ENCODE data around the gene TBC1D24.
A peak's percentile ranks its signal among the peaks of the same experiment; 100 is the strongest.

The TBC1D24 gene

GRCh38 chr16:2467528-2468232 lies 7.2 kb upstream of the TBC1D24 start:
- Histone ChIP-seq H3K9ac (no peak overlapping the region), H3K79me2 (no peaks in the 10 kb centered on the region), H3K9me3 (ENCODE audit: control insufficient read depth, low read length) (no peaks in the 10 kb centered on the region), H3K4me3 (ENCODE audit: low read depth, low read length) (peak overlapping the region; percentile 11), H3K4me1 (peaks cover 9% of the 10 kb centered on the region), H2AFZ (peak overlapping the region; percentile 79), H3K27ac (no peak overlapping the region), H3K27me3 (ENCODE audit: control insufficient read depth, insufficient read depth, low read length) (no peaks in the 10 kb centered on the region), H3K36me3 (ENCODE audit: control insufficient read depth, insufficient read depth, low read length) (no peaks in the 10 kb centered on the region), H3K4me2 (ENCODE audit: low read length) (peak overlapping the region; percentile 60)
- no peak for TF ChIP-seq CTCF (IDR thresholded peaks at IDR 0.05)

GRCh38 chr16:2468233-2468724 lies 6.6 kb upstream of the TBC1D24 start:
- peak overlapping the region; percentile 11 for H3K4me3 ChIP-seq (ENCODE audit: low read depth, low read length)
- peak overlapping the region; percentile 60 for H3K4me2 ChIP-seq (ENCODE audit: low read length)
- no peaks in the 10 kb centered on the region for H3K27me3 ChIP-seq (ENCODE audit: control insufficient read depth, insufficient read depth, low read length)
- H3K27ac ChIP-seq: no peak overlapping the region
- H2AFZ ChIP-seq: peak overlapping the region; percentile 79
- no peaks in the 10 kb centered on the region for H3K9me3 ChIP-seq (ENCODE audit: control insufficient read depth, low read length)
- no peaks in the 10 kb centered on the region for H3K36me3 ChIP-seq (ENCODE audit: control insufficient read depth, insufficient read depth, low read length)
- peaks cover 9% of the 10 kb centered on the region for H3K4me1 ChIP-seq
- no peak overlapping the region for H3K9ac ChIP-seq
- no peaks in the 10 kb centered on the region for H3K79me2 ChIP-seq
- TF ChIP-seq CTCF (IDR thresholded peaks at IDR 0.05): no peak

GRCh38 chr16:2468725-2469398 lies 6.1 kb upstream of the TBC1D24 start:
- peaks cover 12% of the 10 kb centered on the region for H3K4me1 ChIP-seq
- no peak overlapping the region for H3K4me3 ChIP-seq (ENCODE audit: low read depth, low read length)
- no peaks in the 10 kb centered on the region for H3K79me2 ChIP-seq
- H3K9ac ChIP-seq: no peak overlapping the region
- no peaks in the 10 kb centered on the region for H3K36me3 ChIP-seq (ENCODE audit: control insufficient read depth, insufficient read depth, low read length)
- TF ChIP-seq CTCF (IDR thresholded peaks at IDR 0.05): no peak
- H2AFZ ChIP-seq: no peak overlapping the region
- peak overlapping the region; percentile 60 for H3K4me2 ChIP-seq (ENCODE audit: low read length)
- H3K9me3 ChIP-seq (ENCODE audit: control insufficient read depth, low read length): no peaks in the 10 kb centered on the region
- H3K27ac ChIP-seq: no peak overlapping the region
- no peaks in the 10 kb centered on the region for H3K27me3 ChIP-seq (ENCODE audit: control insufficient read depth, insufficient read depth, low read length)

GRCh38 chr16:2469399-2470233 lies 5.3 kb upstream of the TBC1D24 start:
- no peak overlapping the region for H2AFZ ChIP-seq
- no peak overlapping the region for H3K4me2 ChIP-seq (ENCODE audit: low read length)
- H3K4me3 ChIP-seq (ENCODE audit: low read depth, low read length): no peak overlapping the region
- H3K9ac ChIP-seq: no peak overlapping the region
- no peak for TF ChIP-seq CTCF (IDR thresholded peaks at IDR 0.05)
- no peak overlapping the region for H3K27ac ChIP-seq
- no peaks in the 10 kb centered on the region for H3K9me3 ChIP-seq (ENCODE audit: control insufficient read depth, low read length)
- peaks cover 12% of the 10 kb centered on the region for H3K4me1 ChIP-seq
- H3K79me2 ChIP-seq: no peaks in the 10 kb centered on the region
- H3K27me3 ChIP-seq (ENCODE audit: control insufficient read depth, insufficient read depth, low read length): no peaks in the 10 kb centered on the region
- H3K36me3 ChIP-seq (ENCODE audit: control insufficient read depth, insufficient read depth, low read length): no peaks in the 10 kb centered on the region

All from parathyroid adenoma (tissue), 2 donors.